K562 (cell line): ENCODE results near the gene HOPX. TPM values are rescaled to one million over a fixed set of nuclear protein-coding genes. Genes with fewer than 3 reads are reported as not detected.

Source experiments
- ATAC-seq: fragments of 200-7000 bp; cut with Tn5 transposase; 3 replicates; pipeline ENCODE4 v1.9.1; 2020; ENCODE audit warnings: moderate library complexity
- BruUV-seq: library from RNA; stranded (reverse); fragments of 400-500 nt; replicated peaks from 2 replicates; lab custom pipeline; 2021; lab: Mats Ljungman, UMichigan
- CTCF ChIA-PET: fragments of 300-600 bp; formaldehyde crosslinking; extraction: SDS; loops from one replicate; lab custom pipeline; 2021; ENCODE audit warnings: low intra/inter-chr PET ratio; lab: Yijun Ruan, JAX
- POLR2A ChIA-PET: fragments of 300-600, 350-650 bp; sonication (Branson Sonifier 250); formaldehyde crosslinking; extraction: SDS; loops from one replicate; lab custom pipeline; 2021; ENCODE audit warnings: antibody characterized with exemption, inconsistent platforms; lab: Yijun Ruan, JAX
- DNase-seq, 4 experiments: peaks; one replicate each; pipeline versions ENCODE4 v3.0.0 to v3.0.0-alpha.2; 2011 to 2018; ENCODE audit warnings: low spot score in 3 of 4, mixed read lengths in 3 of 4; ENCODE audit errors: extremely low read depth in 1 of 4
- FAIRE-seq: peaks from 2 replicates; lab custom pipeline; 2011; peaks lifted over from hg19 to GRCh38; lab: Jason Lieb, UNC
- H2AFZ ChIP-seq: 2 replicates; pipeline ENCODE4 v1.6.0; 2011; ENCODE audit warnings: low read depth, low read length, control low read depth, inconsistent platforms
- H3K27ac ChIP-seq: fragments of 200-600 bp; 3 replicates; pipeline ENCODE4 v1.8.0; 2011; ENCODE audit warnings: low read depth, mild to moderate bottlenecking, control low read depth, inconsistent platforms, low read length, moderate library complexity, mixed read lengths; ENCODE audit errors: extremely low read depth
- H3K27me3 ChIP-seq, 2 experiments: fragments of 300-600 bp in 1 of 2; 2 replicates in 1 of 2; 3 replicates in 1 of 2; pipeline versions ENCODE4 v1.6.0 to v1.8.0; 2011; ENCODE audit warnings: inconsistent platforms in 2 of 2, low read length in 2 of 2, mild to moderate bottlenecking in 1 of 2, mixed read lengths in 1 of 2, moderate library complexity in 1 of 2; ENCODE audit not compliant: control insufficient read depth in 2 of 2, insufficient read depth in 2 of 2
- H3K36me3 ChIP-seq: fragments of 300-600 bp; 3 replicates; pipeline ENCODE4 v1.8.0; 2011; ENCODE audit warnings: mild to moderate bottlenecking, low read length, inconsistent platforms; ENCODE audit not compliant: control insufficient read depth, insufficient read depth
- H3K4me1 ChIP-seq, 2 experiments: fragments of 200-600 bp in 1 of 2; replicated peaks in 1 of 2; 2 replicates in 1 of 2; 3 replicates in 1 of 2; pipeline versions ENCODE4 v1.5.1 to v1.8.0; 2011; ENCODE audit warnings: inconsistent platforms in 2 of 2, low read length in 2 of 2, mild to moderate bottlenecking in 1 of 2, mixed read lengths in 1 of 2, moderate library complexity in 1 of 2; ENCODE audit not compliant: control insufficient read depth in 2 of 2, insufficient read depth in 2 of 2
- H3K4me2 ChIP-seq: 2 replicates; pipeline ENCODE4 v1.6.1; 2011; ENCODE audit warnings: low read length, control low read depth, inconsistent platforms, mixed read lengths; ENCODE audit not compliant: insufficient read depth
- H3K4me3 ChIP-seq: fragments of 200-600 bp; sonication (generic), shearing (Covaris generic); 2 replicates; pipeline ENCODE4 v1.5.1; 2016; ENCODE audit warnings: control low read depth, inconsistent platforms
- H3K79me2 ChIP-seq: fragments of 200-600 bp; 3 replicates; pipeline ENCODE4 v1.8.0; 2011; ENCODE audit warnings: low read length, inconsistent platforms; ENCODE audit not compliant: control insufficient read depth, insufficient read depth
- H3K9ac ChIP-seq, 2 experiments: 2 replicates each; pipeline versions ENCODE4 v1.6.0 to v1.6.1; 2011; ENCODE audit warnings: low read depth in 2 of 2, low read length in 2 of 2, control low read depth in 1 of 2, inconsistent platforms in 1 of 2, mild to moderate bottlenecking in 1 of 2, mixed read lengths in 1 of 2; ENCODE audit not compliant: insufficient read depth in 1 of 2
- H3K9me1 ChIP-seq: one replicate; pipeline ENCODE4 v1.6.0; 2011; ENCODE audit warnings: inconsistent platforms, mild to moderate bottlenecking, low read length, moderate library complexity; ENCODE audit not compliant: control insufficient read depth, insufficient read depth
- H3K9me3 ChIP-seq: replicated peaks from 2 replicates; pipeline ENCODE4 v1.5.1; 2011; ENCODE audit warnings: low read depth, low read length, inconsistent platforms; ENCODE audit not compliant: control insufficient read depth, insufficient read depth
- H4K20me1 ChIP-seq: replicated peaks from 2 replicates; pipeline ENCODE4 v1.6.1; 2011; ENCODE audit warnings: low read length, inconsistent platforms, mixed read lengths; ENCODE audit not compliant: control insufficient read depth, insufficient read depth
- BDP1 ChIP-seq: IDR thresholded peaks from 3 replicates; pipeline ENCODE4 v1.6.1; 2011; ENCODE audit not compliant: insufficient read length, insufficient read depth
- BRF2 ChIP-seq: IDR thresholded peaks from 3 replicates; pipeline ENCODE4 v1.6.1; 2011; ENCODE audit warnings: borderline replicate concordance, mild to moderate bottlenecking; ENCODE audit not compliant: insufficient read length, insufficient read depth
- CREB3 ChIP-seq: fragments of 450-650 bp; conservative IDR thresholded peaks from 2 replicates; pipeline ENCODE4 v1.6.1; 2016; ENCODE audit warnings: missing genetic modification characterization, low read depth, mild to moderate bottlenecking, missing compliant biosample characterization, moderate library complexity
- CXXC5 ChIP-seq: fragments of 250-450 bp; sonication (Bioruptor Pico); IDR thresholded peaks from 2 replicates; pipeline ENCODE4 v1.8.0; 2022; ENCODE audit warnings: inconsistent platforms, mild to moderate bottlenecking, moderate library complexity
- FOXP4 ChIP-seq: sonication (generic); formaldehyde crosslinking; IDR thresholded peaks from 2 replicates; pipeline ENCODE4 v1.8.0; 2022; ENCODE audit warnings: mild to moderate bottlenecking, missing genetic modification reagents, borderline replicate concordance
- MEF2A ChIP-seq: IDR thresholded peaks from 2 replicates; pipeline ENCODE4 v1.6.1; 2011; ENCODE audit warnings: low read depth, mild to moderate bottlenecking, low read length, moderate library complexity; ENCODE audit not compliant: control insufficient read depth
- RFX7 ChIP-seq: fragments of 250-450 bp; sonication (Bioruptor Pico); IDR thresholded peaks from 2 replicates; pipeline ENCODE4 v1.5.1; 2021; ENCODE audit warnings: mild to moderate bottlenecking
- SMARCA4 ChIP-seq: fragments of 450-650 bp; IDR thresholded peaks from 2 replicates; pipeline ENCODE4 v1.6.1; 2016
- TRIM24 ChIP-seq, 2 experiments: fragments of 450-650 bp; IDR thresholded peaks; 2 replicates each; pipeline ENCODE4 v1.6.1; 2016
- XRCC4 ChIP-seq: IDR thresholded peaks from one replicate; pipeline ENCODE4 v1.6.1; 2011; ENCODE audit not compliant: insufficient read depth, insufficient read length; ENCODE audit errors: extremely low read depth
- ZBED1 ChIP-seq: IDR thresholded peaks from 2 replicates; pipeline ENCODE4 v1.6.1; 2014
- ZNF551 ChIP-seq: fragments of 250-450 bp; sonication (Bioruptor Pico); IDR thresholded peaks from 2 replicates; pipeline ENCODE4 v1.5.0; 2021; ENCODE audit warnings: mild to moderate bottlenecking, moderate library complexity
- WGBS: fragments of 100-300 bp; shearing (Covaris generic); methylation state at CpG from one replicate; pipeline ENCODE4 v1.1.6; 2016; ENCODE audit warnings: low coverage, mixed read lengths; ENCODE audit not compliant: insufficient coverage; ENCODE audit errors: missing lambda C conversion rate; 5-methylcytosine and 5-hydroxymethylcytosine counted together
- in situ Hi-C: fragments of 300-500 bp; cut with MboI; formaldehyde crosslinking; loops from 4 replicates; pipeline ENCODE4 v1.15.0; 2018; ENCODE audit warnings: inconsistent platforms, mixed read lengths
- intact Hi-C: fragments of 100-400 bp; cut with micrococcal nuclease; formaldehyde crosslinking; loops from 2 replicates; pipeline ENCODE4 v1.14.2; 2022
- polyA plus RNA-seq, 8 experiments: library from polyadenylated mRNA; depleted of rRNA in 4 of 8; stranded (reverse) in 5 of 8; unstranded in 3 of 8; fragments of >200 nt; fragmentation: Nextera tagmentation in 2 of 8; fragmentation: Illumina TruSeq in 1 of 8; extraction: Ambion mirVana in 2 of 8; extraction: Trizol in 1 of 8; gene quantifications; 2 replicates each; pipeline versions ENCODE4 v1.2.1 to v1.2.3, GENCODE V29; 2011 to 2014; ENCODE audit warnings: inconsistent platforms in 1 of 8, missing spikeins in 1 of 8
- total RNA-seq, 7 experiments: library from RNA; depleted of rRNA in 6 of 7; stranded (reverse); fragments of >200 nt in 6 of 7; fragmentation: Illumina TruSeq in 2 of 7; extraction: Trizol in 2 of 7; gene quantifications; 2 replicates each; pipeline versions ENCODE4 v1.2.1 to v1.2.3, GENCODE V29; 2011 to 2021; ENCODE audit warnings: low replicate concordance in 1 of 7

The HOPX gene
- total and polyA plus RNA-seq, 9 of the 15 experiments (the other 6 are each of a cell fraction or from before 2014, with no cell fraction given), result 0.24 TPM; not detected in 8

- ATAC-seq (no peak), DNase-seq (no peak), FAIRE-seq (no peak)
- Histone ChIP-seq H3K79me2 (no peaks in the 10 kb centered on the region), H2AFZ (no peak overlapping the region), H3K27me3 (peaks cover 23 to 31% of the 10 kb centered on the region in 2 experiments), H3K9me1 (no peaks in the 10 kb centered on the region), H3K36me3 (no peaks in the 10 kb centered on the region), H3K4me1 (peaks cover 0 to 12% of the 10 kb centered on the region in 2 experiments; a peak in 1 of 5 replicates), H3K4me3 (no peak overlapping the region), H4K20me1 (no peaks in the 10 kb centered on the region), H3K4me2 (no peak overlapping the region), H3K9ac (no peak overlapping the region), H3K9me3 (no peaks in the 10 kb centered on the region)
- 2% methylated on average over 4 of the region's 4 CpGs for WGBS
- in situ Hi-C loops (no loop called here), intact Hi-C loops (no loop called here)
- POLR2A ChIA-PET, result interaction anchor here (1.3 kb wide), 1 partner anchor 10 kb away, joined by 4 read pairs; no protein-coding TSS in a partner anchor
- no peak for TF ChIP-seq FOXP4
- TF ChIP-seq, all 486 proteins: peak for 0
- no TSS peak for BruUV-seq
- CTCF ChIA-PET, result no interaction called here
- H3K27ac ChIP-seq, result no peak overlapping the region
These were observed 23.3 kb downstream of the HOPX start for GRCh38 chr4:56657818-56658217.

GRCh38 chr4:56657128-56657527, 24.0 kb downstream of the HOPX start:
- Histone ChIP-seq H3K27ac (no peak overlapping the region), H3K36me3 (no peaks in the 10 kb centered on the region), H3K4me1 (peaks cover 0 to 12% of the 10 kb centered on the region in 2 experiments; a peak in 1 of 5 replicates), H3K4me3 (no peak overlapping the region), H3K27me3 (peaks cover 23 to 31% of the 10 kb centered on the region in 2 experiments), H3K9ac (no peak overlapping the region), H3K9me3 (no peaks in the 10 kb centered on the region), H3K79me2 (no peaks in the 10 kb centered on the region), H2AFZ (no peak overlapping the region), H3K4me2 (no peak overlapping the region), H3K9me1 (no peaks in the 10 kb centered on the region), H4K20me1 (no peaks in the 10 kb centered on the region)
- BruUV-seq, result no TSS peak
- ATAC-seq (no peak), FAIRE-seq (no peak), DNase-seq (no peak)
- in situ Hi-C loops (no loop called here), intact Hi-C loops (no loop called here)
- CTCF ChIA-PET, result no interaction called here
- WGBS, result 0% methylated on average over 3 of the region's 3 CpGs
- POLR2A ChIA-PET, result no interaction called here
- TF ChIP-seq RFX7 (CRISPR knock-in tag) (no peak), XRCC4 (no peak), BDP1 (no peak), ZNF551 (CRISPR knock-in tag) (no peak), SMARCA4 (no peak), CXXC5 (no peak), TRIM24 (IDR thresholded peaks at IDR 0.05) (no peak), CREB3 (tag) (no peak), ZBED1 (no peak), MEF2A (no peak), BRF2 (no peak)
